SU-DHL-6 (cell line): ENCODE measurements around the gene SPG7.

Source experiments
- CTCF ChIP-seq: fragments of 200-600 bp; sonication (generic); IDR thresholded peaks from one replicate; pipeline ENCODE4 v1.5.1; 2017; ENCODE audit warnings: antibody characterized with exemption, mild to moderate bottlenecking, low read length, moderate library complexity; ENCODE audit not compliant: insufficient read depth, poor library complexity, severe bottlenecking
- EZH2phosphoT487 ChIP-seq: fragments of 200-600 bp; sonication (generic), shearing (Covaris generic); conservative IDR thresholded peaks from 2 replicates; pipeline ENCODE4 v1.6.1; 2018; ENCODE audit warnings: mild to moderate bottlenecking, antibody characterized with exemption, low read length, moderate library complexity, mixed read lengths

GRCh38 chr16:89581861-89582563 lies 73.8 kb downstream of the SPG7 start:
- TF ChIP-seq CTCF (no peak), EZH2phosphoT487 (no peak)
